Trophoblast cell (in vitro differentiated cells and primary cell): ENCODE results near the gene CAMK2B.

Experiments used
- DNase-seq, 2 donors: peaks; one replicate each; pipeline ENCODE4 v3.0.0-alpha.2; 2016
- H2AFZ ChIP-seq: 2 replicates; pipeline ENCODE4 v1.6.1; 2013; ENCODE audit warnings: low read length, moderate library complexity, mild to moderate bottlenecking; ENCODE audit not compliant: insufficient read depth, poor library complexity
- H2AK5ac ChIP-seq: 2 replicates; pipeline ENCODE4 v1.6.1; 2013; ENCODE audit warnings: mild to moderate bottlenecking, low read length
- H2BK120ac ChIP-seq: 2 replicates; pipeline ENCODE4 v1.6.1; 2013; ENCODE audit warnings: low read length, mild to moderate bottlenecking, moderate library complexity; ENCODE audit not compliant: insufficient read depth, poor library complexity
- H2BK12ac ChIP-seq: 2 replicates; pipeline ENCODE4 v1.6.1; 2013; ENCODE audit warnings: mild to moderate bottlenecking, low read length, moderate library complexity
- H2BK5ac ChIP-seq: 2 replicates; pipeline ENCODE4 v1.6.1; 2013; ENCODE audit warnings: low read length, low read depth, moderate library complexity, mild to moderate bottlenecking; ENCODE audit not compliant: poor library complexity
- H3K14ac ChIP-seq: 2 replicates; pipeline ENCODE4 v1.6.1; 2013; ENCODE audit warnings: mild to moderate bottlenecking, low read length
- H3K18ac ChIP-seq: 2 replicates; pipeline ENCODE4 v1.6.1; 2013; ENCODE audit warnings: mild to moderate bottlenecking, low read length
- H3K23ac ChIP-seq: 2 replicates; pipeline ENCODE4 v1.6.1; 2013; ENCODE audit warnings: low read length
- H3K27ac ChIP-seq: 2 replicates; pipeline ENCODE4 v1.5.1; 2013; ENCODE audit warnings: low read depth, mild to moderate bottlenecking, inconsistent platforms, low read length, moderate library complexity
- H3K27me3 ChIP-seq: 2 replicates; pipeline ENCODE4 v1.6.1; 2013; ENCODE audit warnings: inconsistent platforms, mild to moderate bottlenecking, low read length, moderate library complexity; ENCODE audit not compliant: insufficient read depth
- H3K36me3 ChIP-seq, 2 experiments: 1 replicate in 1 of 2; 2 replicates in 1 of 2; pipeline ENCODE4 v1.6.1; 2013; ENCODE audit warnings: low read length in 2 of 2, mild to moderate bottlenecking in 2 of 2, moderate library complexity in 1 of 2; ENCODE audit not compliant: insufficient read depth in 2 of 2, control insufficient read depth in 1 of 2
- H3K4ac ChIP-seq: 2 replicates; pipeline ENCODE4 v1.6.1; 2013; ENCODE audit warnings: low read depth, mild to moderate bottlenecking, low read length, moderate library complexity
- H3K4me1 ChIP-seq, 2 experiments: 1 replicate in 1 of 2; 2 replicates in 1 of 2; pipeline ENCODE4 v1.6.1; 2013; ENCODE audit warnings: low read length in 2 of 2, mild to moderate bottlenecking in 2 of 2, moderate library complexity in 1 of 2; ENCODE audit not compliant: insufficient read depth in 2 of 2, control insufficient read depth in 1 of 2
- H3K4me2 ChIP-seq: 2 replicates; pipeline ENCODE4 v1.6.1; 2013; ENCODE audit warnings: inconsistent platforms, mild to moderate bottlenecking, low read length, moderate library complexity
- H3K4me3 ChIP-seq: 2 replicates; pipeline ENCODE4 v1.5.1; 2013; ENCODE audit warnings: mild to moderate bottlenecking, low read depth, low read length, inconsistent platforms
- H3K79me1 ChIP-seq: one replicate; pipeline ENCODE4 v1.6.1; 2013; ENCODE audit warnings: low read length
- H3K79me2 ChIP-seq: 2 replicates; pipeline ENCODE4 v1.6.1; 2013; ENCODE audit warnings: low read length, mild to moderate bottlenecking; ENCODE audit not compliant: control insufficient read depth, insufficient read depth, poor library complexity
- H3K9ac ChIP-seq: 2 replicates; pipeline ENCODE4 v1.6.1; 2013; ENCODE audit warnings: mild to moderate bottlenecking, low read length
- H3K9me3 ChIP-seq: 2 replicates; pipeline ENCODE4 v1.6.1; 2013; ENCODE audit warnings: low read depth, mild to moderate bottlenecking, control low read depth, inconsistent platforms, low read length; ENCODE audit not compliant: insufficient read depth
- H4K12ac ChIP-seq: 2 replicates; pipeline ENCODE4 v1.6.1; 2013; ENCODE audit warnings: low read depth, mild to moderate bottlenecking, low read length, moderate library complexity
- H4K8ac ChIP-seq: 2 replicates; pipeline ENCODE4 v1.6.1; 2013; ENCODE audit warnings: low read depth, mild to moderate bottlenecking, low read length, moderate library complexity
- H4K91ac ChIP-seq: one replicate; pipeline ENCODE4 v1.6.1; 2013; ENCODE audit warnings: low read depth, mild to moderate bottlenecking, low read length, moderate library complexity
- WGBS: extraction: QIAGEN DNeasy Blood & Tissue Kit; methylation state at CpG from one replicate; pipeline ENCODE4 v1.1.7; 2013; ENCODE audit warnings: missing lambda C conversion rate; ENCODE audit not compliant: insufficient read length, insufficient coverage; ENCODE audit errors: extremely low coverage; 5-methylcytosine and 5-hydroxymethylcytosine counted together

The CAMK2B gene

GRCh38 chr7:44221231-44221791, 104.1 kb downstream of the CAMK2B start:
- Histone ChIP-seq H3K9me3 (peaks cover 4% of the 10 kb centered on the region), H3K4me2 (no peak overlapping the region), H4K12ac (no peak overlapping the region), H2BK120ac (no peak overlapping the region), H2BK12ac (no peak overlapping the region), H3K4me1 (peaks cover 0 to 3% of the 10 kb centered on the region in 2 experiments), H3K18ac (no peak overlapping the region), H3K79me1 (no peaks in the 10 kb centered on the region), H2AFZ (no peak overlapping the region), H2BK5ac (no peak overlapping the region), H3K9ac (no peak overlapping the region), H3K27me3 (no peaks in the 10 kb centered on the region), H3K4ac (no peak overlapping the region), H3K36me3 (no peaks in the 10 kb centered on the region), H3K79me2 (no peaks in the 10 kb centered on the region), H3K27ac (no peak overlapping the region), H4K8ac (no peak overlapping the region), H4K91ac (no peak overlapping the region), H2AK5ac (no peak overlapping the region), H3K14ac (no peak overlapping the region), H3K4me3 (no peak overlapping the region), H3K23ac (no peak overlapping the region)
- no peak for DNase-seq
- no CpG with 5 or more reads among the region's 30 CpGs for WGBS

DNA sequence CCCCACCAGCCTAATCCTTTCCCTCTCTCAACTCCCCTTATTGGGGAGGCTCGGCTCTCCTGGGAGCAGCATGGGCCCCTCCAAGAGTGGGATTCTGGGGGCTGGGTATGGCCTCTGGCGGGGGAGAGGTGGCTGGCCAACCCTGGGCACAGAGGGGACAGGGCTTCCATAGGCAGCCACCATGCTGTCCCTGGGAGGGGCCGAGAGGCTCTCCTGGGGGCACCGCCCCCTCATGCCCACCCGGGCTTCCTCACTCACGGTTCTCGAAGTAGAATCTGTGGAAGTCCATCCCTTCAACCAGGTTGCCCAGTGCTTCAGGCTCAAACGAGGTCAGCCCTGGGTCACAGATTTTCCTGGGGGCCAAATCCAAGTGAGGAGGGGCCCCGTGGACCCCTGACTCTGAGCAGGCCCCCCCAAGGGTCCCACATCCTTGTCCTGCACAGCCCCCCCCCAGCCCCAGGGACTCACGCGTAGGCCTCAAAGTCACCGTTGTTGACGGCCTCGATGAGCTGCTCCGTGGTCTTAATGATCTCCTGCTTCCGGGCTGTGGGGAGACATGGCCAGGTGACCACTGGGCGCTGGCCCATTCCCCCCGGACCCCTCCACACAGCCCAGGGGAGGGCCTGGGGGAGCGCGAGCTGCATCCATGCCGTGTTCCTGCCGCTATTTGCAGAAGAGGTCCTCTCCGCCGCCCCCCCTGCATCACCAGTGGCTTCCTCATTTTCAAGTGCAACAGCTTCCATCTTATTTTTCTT, 104.9 kb downstream of the CAMK2B start:
- Histone ChIP-seq H3K9me3 (peaks cover 4% of the 10 kb centered on the region), H3K9ac (no peak overlapping the region), H2BK12ac (no peak overlapping the region), H3K14ac (no peak overlapping the region), H3K36me3 (no peaks in the 10 kb centered on the region), H3K4me3 (no peak overlapping the region), H2BK120ac (no peak overlapping the region), H3K4me2 (no peak overlapping the region), H2AFZ (no peak overlapping the region), H3K23ac (no peak overlapping the region), H2BK5ac (no peak overlapping the region), H4K91ac (no peak overlapping the region), H4K8ac (no peak overlapping the region), H3K4ac (no peak overlapping the region), H3K79me2 (no peaks in the 10 kb centered on the region), H3K27ac (no peak overlapping the region), H4K12ac (no peak overlapping the region), H2AK5ac (no peak overlapping the region), H3K4me1 (peaks cover 0 to 3% of the 10 kb centered on the region in 2 experiments), H3K18ac (no peak overlapping the region), H3K79me1 (no peaks in the 10 kb centered on the region), H3K27me3 (no peaks in the 10 kb centered on the region)
- no CpG with 5 or more reads among the region's 24 CpGs for WGBS
- DNase-seq = no peak

DNA sequence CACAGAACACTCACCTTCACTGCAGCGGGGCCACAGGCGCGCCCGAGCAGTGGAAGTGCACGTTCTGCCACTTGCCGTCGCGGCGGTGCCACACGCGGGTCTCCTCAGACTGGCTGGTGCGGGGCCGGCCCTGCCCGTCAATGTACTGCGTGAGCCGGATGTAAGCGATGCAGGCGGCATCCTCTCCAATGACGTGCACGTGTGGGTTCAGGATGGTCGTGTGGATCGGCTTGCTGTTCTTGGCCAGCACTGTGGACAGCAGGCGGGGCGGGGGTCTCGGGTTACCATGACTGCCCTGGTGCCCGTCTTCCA, 105.4 kb downstream of the CAMK2B start:
- no peaks in the 10 kb centered on the region for H3K27me3 ChIP-seq
- no peak overlapping the region for H4K91ac ChIP-seq
- H3K4me3 ChIP-seq = no peak overlapping the region
- no peak overlapping the region for H3K27ac ChIP-seq
- H3K9ac ChIP-seq = no peak overlapping the region
- no peak overlapping the region for H3K23ac ChIP-seq
- H2BK5ac ChIP-seq = no peak overlapping the region
- H3K79me1 ChIP-seq = no peaks in the 10 kb centered on the region
- no peak overlapping the region for H2AK5ac ChIP-seq
- no peak overlapping the region for H3K4ac ChIP-seq
- H3K36me3 ChIP-seq = no peaks in the 10 kb centered on the region
- no peak overlapping the region for H3K14ac ChIP-seq
- DNase-seq = no peak
- no peak overlapping the region for H2AFZ ChIP-seq
- H2BK12ac ChIP-seq = no peak overlapping the region
- no peak overlapping the region for H4K8ac ChIP-seq
- no peak overlapping the region for H3K4me2 ChIP-seq
- no peak overlapping the region for H3K18ac ChIP-seq
- WGBS = no CpG with 5 or more reads among the region's 26 CpGs
- H3K9me3 ChIP-seq = peaks cover 4% of the 10 kb centered on the region
- H2BK120ac ChIP-seq = no peak overlapping the region
- H3K79me2 ChIP-seq = no peaks in the 10 kb centered on the region
- H4K12ac ChIP-seq = no peak overlapping the region
- peaks cover 0 to 3% of the 10 kb centered on the region in 2 experiments for H3K4me1 ChIP-seq

DNA sequence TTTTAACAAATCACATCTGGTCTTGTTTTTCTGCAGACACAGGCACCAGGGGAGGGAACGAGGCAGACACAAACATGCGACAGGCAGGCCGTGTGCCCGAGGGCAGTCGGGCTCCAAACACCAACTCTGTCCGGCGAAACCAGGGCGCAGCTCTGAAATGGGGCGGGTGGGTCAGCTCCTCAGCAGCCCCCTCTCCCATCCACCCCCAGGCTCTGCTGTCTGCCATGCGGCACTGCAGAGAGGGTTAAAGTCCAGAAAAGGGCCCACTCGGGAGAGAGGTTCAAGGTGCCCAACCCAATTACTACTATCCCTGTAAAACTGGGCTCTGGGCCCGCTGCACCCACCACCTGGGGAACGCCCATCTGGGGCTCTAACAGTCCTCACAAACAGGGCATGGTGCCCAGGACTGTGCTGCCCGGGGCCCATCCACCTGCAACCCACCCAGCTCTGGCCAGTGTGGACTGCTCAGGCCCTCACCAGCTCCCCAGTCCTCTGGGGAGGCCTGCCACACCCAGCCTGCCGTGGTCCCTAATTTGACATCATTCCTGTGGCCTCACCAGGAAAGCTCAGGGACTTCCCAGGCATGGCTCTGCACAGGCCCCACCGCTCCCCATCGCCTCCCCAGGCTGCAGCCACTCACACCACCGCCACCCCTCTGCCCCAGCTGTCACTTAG, 105.9 kb downstream of the CAMK2B start:
- Histone ChIP-seq H3K27me3 (no peaks in the 10 kb centered on the region), H3K27ac (no peak overlapping the region), H4K91ac (no peak overlapping the region), H2AK5ac (no peak overlapping the region), H3K4me1 (peaks cover 0 to 3% of the 10 kb centered on the region in 2 experiments), H4K8ac (no peak overlapping the region), H4K12ac (no peak overlapping the region), H3K79me1 (no peaks in the 10 kb centered on the region), H2BK120ac (no peak overlapping the region), H2BK12ac (no peak overlapping the region), H3K36me3 (peaks cover 4 to 5% of the 10 kb centered on the region in 2 experiments), H3K4me2 (no peak overlapping the region), H3K14ac (no peak overlapping the region), H2AFZ (no peak overlapping the region), H3K23ac (no peak overlapping the region), H3K79me2 (no peaks in the 10 kb centered on the region), H3K4me3 (no peak overlapping the region), H2BK5ac (no peak overlapping the region), H3K9me3 (peaks cover 4% of the 10 kb centered on the region), H3K4ac (no peak overlapping the region), H3K18ac (no peak overlapping the region), H3K9ac (no peak overlapping the region)
- DNase-seq = no peak
- WGBS = no CpG with 5 or more reads among the region's 18 CpGs
